ENCODE measurements around the gene HAO2.

The HAO2 gene

GRCh38 chr1:119438761-119439160 lies 70.2 kb downstream of the HAO2 start:
- no peak for TF ChIP-seq CTCF (IDR thresholded peaks at IDR 0.05; ENCODE audit: insufficient read depth, low read depth, low read length, missing control alignments)
- DNase-seq (ENCODE audit: low read depth): no peak
- H3K4me3 ChIP-seq (ENCODE audit: low read depth, low read length): no peak overlapping the region

GRCh38 chr1:119440721-119441307 lies 72.2 kb downstream of the HAO2 start:
- no peak for TF ChIP-seq CTCF (IDR thresholded peaks at IDR 0.05; ENCODE audit: insufficient read depth, low read depth, low read length, missing control alignments)
- H3K4me3 ChIP-seq (ENCODE audit: low read depth, low read length): no peak overlapping the region
- no peak for DNase-seq (ENCODE audit: low read depth)

GRCh38 chr1:119442756-119443155 lies 74.2 kb downstream of the HAO2 start:
- H3K4me3 ChIP-seq (ENCODE audit: low read depth, low read length): no peak overlapping the region
- DNase-seq (ENCODE audit: low read depth): no peak
- TF ChIP-seq CTCF (IDR thresholded peaks at IDR 0.05; ENCODE audit: insufficient read depth, low read depth, low read length, missing control alignments): no peak
